Keratinocyte (primary cell): ENCODE measurements around the gene RHOU. TPM values are rescaled to one million over a fixed set of nuclear protein-coding genes. Genes with fewer than 3 reads are reported as not detected.

Source experiments
- DNase-seq: peaks from one replicate; pipeline ENCODE4 v3.0.0-alpha.2; 2011; ENCODE audit warnings: low read depth, missing footprints, low spot score
- FAIRE-seq: peaks from 2 replicates; lab custom pipeline; 2011; peaks lifted over from hg19 to GRCh38; lab: Jason Lieb, UNC
- H2AFZ ChIP-seq: 2 replicates; pipeline ENCODE4 v1.6.0; 2012; ENCODE audit warnings: low read length, control low read depth, inconsistent platforms; ENCODE audit not compliant: control insufficient read depth
- H3K27ac ChIP-seq: 2 replicates; pipeline ENCODE4 v1.5.1; 2011; ENCODE audit warnings: low read length; ENCODE audit not compliant: control insufficient read depth, insufficient read depth
- H3K27me3 ChIP-seq: 3 replicates; pipeline ENCODE4 v1.6.0; 2011; ENCODE audit warnings: low read length; ENCODE audit not compliant: control insufficient read depth, insufficient read depth; ENCODE audit errors: extremely low read depth
- H3K36me3 ChIP-seq, 2 experiments: 2 replicates in 1 of 2; 3 replicates in 1 of 2; pipeline ENCODE4 v1.5.1; 2011; ENCODE audit warnings: low read length in 2 of 2, mild to moderate bottlenecking in 1 of 2; ENCODE audit not compliant: control insufficient read depth in 2 of 2, insufficient read depth in 2 of 2; ENCODE audit errors: extremely low read depth in 1 of 2
- H3K4me1 ChIP-seq: 3 replicates; pipeline ENCODE4 v1.5.1; 2011; ENCODE audit warnings: low read length; ENCODE audit not compliant: control insufficient read depth, insufficient read depth; ENCODE audit errors: extremely low read depth
- H3K4me2 ChIP-seq: 3 replicates; pipeline ENCODE4 v1.6.0; 2011; ENCODE audit warnings: low read depth, low read length; ENCODE audit not compliant: control insufficient read depth, insufficient read depth; ENCODE audit errors: extremely low read depth
- H3K4me3 ChIP-seq, 3 experiments: fragments of 200-600 bp in 1 of 3; sonication (generic) in 1 of 3; 2 replicates in 2 of 3; 3 replicates in 1 of 3; pipeline ENCODE4 v1.5.1; 2011 to 2016; ENCODE audit warnings: low read length in 3 of 3, mild to moderate bottlenecking in 3 of 3, control low read depth in 2 of 3, inconsistent platforms in 1 of 3, low read depth in 1 of 3, mixed read lengths in 1 of 3, mixed run types in 1 of 3, moderate library complexity in 1 of 3; ENCODE audit not compliant: control insufficient read depth in 2 of 3, insufficient read depth in 2 of 3; ENCODE audit errors: extremely low read depth in 1 of 3
- H3K79me2 ChIP-seq: 2 replicates; pipeline ENCODE4 v1.6.0; 2012; ENCODE audit warnings: low read length; ENCODE audit not compliant: control insufficient read depth, insufficient read depth
- H3K9ac ChIP-seq: 3 replicates; pipeline ENCODE4 v1.6.0; 2011; ENCODE audit warnings: low read length; ENCODE audit not compliant: control insufficient read depth, insufficient read depth; ENCODE audit errors: extremely low read depth
- H3K9me1 ChIP-seq: 3 replicates; pipeline ENCODE4 v1.6.0; 2011; ENCODE audit warnings: low read length; ENCODE audit not compliant: control insufficient read depth, insufficient read depth; ENCODE audit errors: extremely low read depth
- H3K9me3 ChIP-seq: 2 replicates; pipeline ENCODE4 v1.5.1; 2012; ENCODE audit warnings: low read depth, low read length; ENCODE audit not compliant: control insufficient read depth
- H4K20me1 ChIP-seq: 3 replicates; pipeline ENCODE4 v1.6.0; 2011; ENCODE audit warnings: low read length; ENCODE audit not compliant: control insufficient read depth, insufficient read depth; ENCODE audit errors: extremely low read depth
- CTCF ChIP-seq, 3 experiments: IDR thresholded peaks in 1 of 3; conservative IDR thresholded peaks in 1 of 3; optimal IDR thresholded peaks in 1 of 3; 2 replicates in 2 of 3; 3 replicates in 1 of 3; pipeline versions ENCODE3 to v1.5.1; 2011; ENCODE audit warnings: low read length in 3 of 3, mild to moderate bottlenecking in 3 of 3, moderate library complexity in 2 of 3, control low read depth in 1 of 3, inconsistent platforms in 1 of 3; ENCODE audit not compliant: insufficient read depth in 2 of 3; ENCODE audit errors: extremely low read depth in 1 of 3
- EZH2 ChIP-seq: IDR thresholded peaks from one replicate; pipeline ENCODE4 v1.6.1; 2012; ENCODE audit warnings: inconsistent platforms, mild to moderate bottlenecking, low read length, moderate library complexity
- dilution Hi-C: fragments of 300-500 bp; cut with MboI; formaldehyde crosslinking; loops from one replicate; pipeline ENCODE4 v1.7.0; 2020; ENCODE audit warnings: low sequenced_read_pairs; ENCODE audit not compliant: extremely low pct_ligation_motif_present
- polyA plus RNA-seq, 5 experiments: library from polyadenylated mRNA; depleted of rRNA in 3 of 5; stranded (reverse) in 3 of 5; stranded (forward) in 1 of 5; unstranded in 1 of 5; fragments of >200 nt; gene quantifications; 1 replicate in 1 of 5; 2 replicates in 3 of 5; 3 replicates in 1 of 5; pipeline versions ENCODE4 v1.2.1 to v1.2.3, GENCODE V29; 2011 to 2012; ENCODE audit warnings: missing spikeins in 2 of 5, low read depth in 1 of 5, low replicate concordance in 1 of 5

The RHOU gene
- polyA plus RNA-seq, 1 donor (not counting 4 experiments of a cell fraction or from before 2014, with no cell fraction given) = 0.29 TPM

GRCh38 chr1:228751360-228752098, 16.2 kb downstream of the RHOU start:
- H3K4me3 ChIP-seq = no peak overlapping the region
- H3K4me2 ChIP-seq = no peak overlapping the region
- H3K27ac ChIP-seq = no peak overlapping the region
- DNase-seq (no peak), FAIRE-seq (no peak)
- no peak overlapping the region for H3K9ac ChIP-seq
- TF ChIP-seq CTCF (optimal IDR thresholded peaks at IDR 0.05 in 1 of 3, IDR thresholded peaks at IDR 0.05 in 1 of 3, conservative IDR thresholded peaks at IDR 0.05 in 1 of 3; ENCODE audit: extremely low read depth in 1 of 3, insufficient read depth in 2 of 3, low read length in 3 of 3) = no peak
- no peak for TF ChIP-seq EZH2
- H4K20me1 ChIP-seq = no peaks in the 10 kb centered on the region
- no peaks in the 10 kb centered on the region for H3K9me1 ChIP-seq
- no peaks in the 10 kb centered on the region for H3K4me1 ChIP-seq
- dilution Hi-C loops = no loop called here
- H3K27me3 ChIP-seq = peaks cover 47% of the 10 kb centered on the region
- no peaks in the 10 kb centered on the region for H3K9me3 ChIP-seq
- no peak overlapping the region for H2AFZ ChIP-seq
- H3K36me3 ChIP-seq = no peaks in the 10 kb centered on the region
- H3K79me2 ChIP-seq = no peaks in the 10 kb centered on the region

GRCh38 chr1:228752258-228752657, 17.0 kb downstream of the RHOU start:
- no peak overlapping the region for H2AFZ ChIP-seq
- H3K79me2 ChIP-seq = no peaks in the 10 kb centered on the region
- no peaks in the 10 kb centered on the region for H3K9me3 ChIP-seq
- dilution Hi-C loops = no loop called here
- H3K27ac ChIP-seq = no peak overlapping the region
- H3K36me3 ChIP-seq = no peaks in the 10 kb centered on the region
- H3K4me3 ChIP-seq = no peak overlapping the region
- FAIRE-seq = no peak
- no peaks in the 10 kb centered on the region for H4K20me1 ChIP-seq
- no peaks in the 10 kb centered on the region for H3K9me1 ChIP-seq
- H3K9ac ChIP-seq = no peak overlapping the region
- no peaks in the 10 kb centered on the region for H3K4me1 ChIP-seq
- H3K27me3 ChIP-seq = peaks cover 48% of the 10 kb centered on the region
- no peak overlapping the region for H3K4me2 ChIP-seq
- TF ChIP-seq EZH2 (no peak), CTCF (optimal IDR thresholded peaks at IDR 0.05 in 1 of 3, IDR thresholded peaks at IDR 0.05 in 1 of 3, conservative IDR thresholded peaks at IDR 0.05 in 1 of 3; ENCODE audit: extremely low read depth in 1 of 3, insufficient read depth in 2 of 3, low read length in 3 of 3) (no peak)
- DNase-seq = no peak
